NCI-H526 (cell line): ENCODE data around the gene SMAD5.

ENCODE experiments used
- DNase-seq, 2 experiments: peaks; one replicate each; lab custom pipeline; 2025; lab: John Stamatoyannopoulos, UW

The SMAD5 gene

DNA sequence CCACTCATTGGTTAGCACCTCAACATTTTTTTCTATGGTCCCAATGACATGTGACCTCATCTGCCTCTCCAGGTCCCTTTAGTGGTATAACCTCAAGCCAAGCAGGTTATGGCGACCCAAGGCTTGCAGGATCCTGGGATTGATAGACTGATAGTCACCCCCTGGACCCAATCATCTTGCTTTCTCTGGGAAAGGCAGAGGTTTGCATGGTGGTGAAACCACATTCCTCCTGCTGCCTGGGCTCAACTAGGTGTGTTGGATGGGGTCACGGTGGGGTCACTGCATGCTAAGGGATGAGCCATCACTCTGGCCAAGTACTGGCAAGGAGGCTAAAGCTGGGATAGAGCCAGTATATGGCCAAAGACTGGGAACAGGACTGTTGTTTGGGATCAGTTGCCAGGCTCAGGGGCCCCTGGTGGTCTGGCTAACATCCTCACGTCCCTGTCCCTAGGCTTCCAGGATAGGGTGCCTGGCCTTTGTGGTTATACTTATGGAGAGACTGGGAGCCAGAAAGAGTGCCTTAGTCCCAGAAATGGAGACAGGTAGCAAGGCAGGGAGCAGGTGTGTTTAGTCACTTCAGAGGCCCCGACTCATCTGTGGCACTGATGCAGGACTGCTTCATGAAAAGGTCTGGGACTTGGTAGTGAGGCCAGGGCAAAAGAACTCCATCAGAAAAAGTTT lies 65.0 kb downstream of the SMAD5 start:
- no peak for DNase-seq

DNA sequence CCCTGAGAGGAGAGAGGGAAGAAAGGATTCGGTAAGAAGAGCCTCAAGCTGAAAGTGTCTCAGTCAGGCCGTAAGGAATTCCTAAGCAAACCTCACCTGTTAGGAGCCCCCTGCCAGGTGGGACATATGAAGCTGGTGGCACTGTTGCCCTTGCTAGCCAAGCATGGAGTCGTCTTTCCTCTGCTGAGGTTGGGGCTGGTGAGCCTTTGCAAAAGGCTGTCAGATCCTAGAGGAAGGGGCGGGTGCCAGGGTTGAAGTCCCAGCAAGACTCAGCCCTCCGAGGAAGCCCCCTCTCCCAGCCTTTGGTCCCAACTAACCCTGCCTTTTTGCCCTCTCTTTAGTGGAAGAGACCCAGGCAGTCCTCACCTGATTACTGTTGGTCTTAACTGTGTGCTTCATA lies 65.8 kb downstream of the SMAD5 start:
- no peak for DNase-seq

DNA sequence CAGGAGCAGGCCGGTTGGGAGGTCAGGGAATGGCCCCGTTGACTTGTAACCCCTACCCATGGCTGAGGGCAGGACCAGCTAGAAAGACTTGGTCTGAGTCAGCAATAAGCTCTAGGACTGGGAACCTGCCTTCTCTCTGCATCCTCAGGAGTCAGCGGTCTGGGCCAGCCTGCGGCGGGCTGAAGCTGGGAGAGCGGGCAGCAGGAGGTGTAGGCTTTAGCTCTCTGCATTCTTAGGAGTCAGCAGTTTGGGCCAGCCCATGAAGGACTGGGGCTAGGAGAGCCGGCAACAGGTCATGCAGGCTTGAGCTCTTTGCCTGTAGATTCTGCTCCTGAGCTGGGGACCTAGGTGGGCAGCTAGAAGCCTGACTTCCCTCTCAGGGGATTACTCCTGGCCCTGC lies 66.8 kb downstream of the SMAD5 start:
- no peak for DNase-seq

DNA sequence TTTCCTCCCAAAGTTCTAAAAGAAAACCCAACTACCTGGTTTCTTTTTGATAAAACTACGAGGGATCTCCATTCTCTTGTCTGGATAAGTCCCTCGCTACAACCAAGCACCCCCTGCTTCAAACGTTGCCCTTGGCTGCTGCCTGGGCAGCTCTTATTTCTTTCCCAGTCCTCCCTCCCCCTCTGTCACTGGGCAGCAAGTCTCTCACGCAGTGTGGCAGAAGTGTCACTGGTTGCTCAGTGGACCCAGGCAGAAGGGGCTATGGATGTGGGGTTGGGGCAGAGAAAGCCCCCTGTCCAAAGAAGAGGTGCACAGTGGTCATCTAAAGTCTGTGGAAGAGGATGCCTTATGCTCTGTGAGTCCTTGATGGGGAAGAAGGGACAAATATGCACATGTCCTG lies 67.5 kb downstream of the SMAD5 start:
- DNase-seq = no peak

DNA sequence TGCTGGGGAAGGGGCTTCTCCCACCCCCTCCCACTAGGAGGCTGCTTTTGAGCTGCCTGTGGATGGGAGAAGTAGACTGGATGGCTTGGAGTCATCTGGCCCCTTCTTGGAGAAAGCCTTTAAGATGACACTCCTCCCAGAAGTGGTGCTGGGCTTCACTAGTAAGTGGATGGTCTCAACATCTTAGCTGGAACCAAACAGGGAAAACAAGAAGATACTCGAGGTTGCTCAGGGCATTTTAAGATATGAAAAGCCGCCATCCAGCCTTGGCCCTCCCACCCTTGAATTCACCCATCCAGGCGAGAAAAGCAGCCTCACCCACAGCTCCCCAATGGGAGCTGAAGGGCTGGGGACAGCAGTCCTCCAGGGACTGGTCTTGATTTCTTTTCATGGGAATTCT lies 68.1 kb downstream of the SMAD5 start:
- DNase-seq = no peak

DNA sequence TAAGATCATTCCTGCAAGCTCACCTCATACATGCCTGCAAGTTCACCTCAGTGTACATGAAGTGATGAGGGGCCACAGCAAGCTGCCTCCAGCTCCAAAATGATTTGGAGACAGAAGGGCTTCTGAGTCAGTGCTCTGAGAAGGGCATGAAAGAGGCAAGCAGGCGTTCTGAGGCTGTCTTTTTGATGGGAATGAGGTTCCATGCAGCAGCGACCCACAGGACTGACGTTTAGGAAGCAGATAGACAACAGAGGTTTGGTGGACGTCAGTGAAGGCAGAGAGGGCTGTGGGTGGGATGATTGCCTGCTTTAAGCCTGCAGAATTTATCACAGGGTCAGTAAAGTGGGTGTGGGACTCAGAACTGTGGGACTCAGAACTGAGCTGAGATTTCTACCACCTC lies 69.2 kb downstream of the SMAD5 start:
- no peak for DNase-seq

DNA sequence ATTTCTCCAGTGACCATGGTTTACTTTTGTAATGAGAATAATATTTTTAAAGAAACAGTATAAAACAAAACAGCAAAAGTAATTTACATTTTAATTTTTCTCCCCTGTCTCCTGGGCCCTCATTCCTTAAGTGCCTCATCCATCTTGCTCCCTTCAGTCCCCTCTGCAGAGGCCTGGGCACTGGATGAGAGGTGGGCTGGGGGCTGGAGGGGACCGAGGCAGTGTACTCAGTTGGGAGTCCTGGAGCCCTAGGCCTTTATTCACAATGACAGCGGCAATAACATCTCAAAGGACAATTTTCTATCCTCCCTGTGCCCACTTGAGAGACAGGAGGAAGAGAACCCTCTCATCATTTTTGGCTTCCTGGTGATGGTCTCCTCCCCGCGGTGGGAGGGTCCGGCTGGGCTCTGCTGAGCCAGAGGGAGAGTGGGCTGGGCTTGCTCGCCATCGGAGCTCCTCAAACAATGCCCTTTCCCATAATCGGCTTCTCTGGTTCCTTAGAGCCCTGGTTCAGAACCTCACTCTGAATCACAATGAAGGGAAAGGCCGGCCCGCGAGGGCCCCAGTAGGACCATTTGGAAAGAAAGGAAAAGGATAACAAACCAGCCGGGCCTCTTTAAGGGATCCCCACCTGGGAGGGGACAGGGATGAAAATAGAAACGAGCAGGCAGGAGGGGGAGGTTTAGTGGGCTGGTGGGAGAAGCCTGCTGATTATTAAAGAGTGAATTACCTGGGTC lies 70.0 kb downstream of the SMAD5 start:
- no peak for DNase-seq

DNA sequence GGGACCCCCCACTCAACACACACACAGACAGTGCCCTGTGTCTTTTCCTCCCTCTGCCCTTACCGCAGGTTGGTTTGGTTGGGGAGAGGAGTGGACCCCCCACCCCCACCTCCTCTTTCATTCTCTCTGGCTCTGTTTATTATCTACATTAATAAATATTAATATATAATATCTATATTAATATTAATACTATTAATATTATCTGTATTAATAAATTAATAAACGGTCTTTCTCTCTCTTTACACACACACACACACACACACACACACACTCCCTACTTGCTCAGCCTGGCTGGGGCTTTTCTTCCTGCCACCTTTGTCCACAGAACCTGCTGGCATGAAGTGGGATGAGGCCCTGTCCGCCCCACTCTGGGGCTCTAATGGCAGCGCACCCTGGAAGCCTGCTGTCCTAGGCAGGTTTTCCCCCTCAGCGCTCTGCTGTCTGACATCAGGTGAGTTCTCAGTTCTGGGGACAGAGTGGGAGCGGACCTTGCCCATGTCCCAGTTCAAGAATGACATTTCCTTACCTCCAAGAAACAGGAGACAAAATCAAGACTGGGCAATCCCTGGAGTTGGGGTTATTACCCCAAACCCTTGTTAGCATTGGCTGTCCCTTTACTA lies 70.8 kb downstream of the SMAD5 start:
- no peak for DNase-seq

DNA sequence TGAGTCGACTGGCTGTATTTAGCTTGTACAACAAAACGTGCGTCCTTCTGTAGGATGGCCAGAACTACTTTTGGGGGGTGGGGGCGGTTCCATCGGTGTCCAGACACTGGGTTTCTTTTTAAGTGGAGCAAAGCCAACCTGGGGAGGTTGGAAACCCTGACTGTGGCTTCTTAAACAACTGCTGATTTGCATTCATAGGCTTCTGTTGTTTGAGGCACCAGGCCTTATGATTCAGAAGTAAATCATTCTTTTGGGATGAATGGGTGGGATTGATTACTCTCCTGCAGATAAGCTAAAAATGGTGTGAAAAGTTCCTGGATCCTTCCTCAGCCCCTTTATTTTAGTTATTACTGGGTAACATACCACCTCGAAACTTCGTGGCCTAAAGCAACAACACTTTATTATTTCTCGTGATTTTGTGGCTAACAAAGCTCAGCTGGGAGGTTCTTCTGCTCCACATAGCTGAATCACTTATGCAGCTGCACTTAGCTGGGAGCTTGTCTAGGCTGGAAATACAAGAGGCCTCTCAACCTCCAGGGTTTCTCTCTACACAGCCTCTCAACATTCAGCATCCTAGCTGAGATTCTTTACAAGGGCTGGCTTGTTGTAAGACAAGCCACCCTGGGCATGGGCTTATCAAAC lies 72.5 kb downstream of the SMAD5 start:
- DNase-seq = no peak

DNA sequence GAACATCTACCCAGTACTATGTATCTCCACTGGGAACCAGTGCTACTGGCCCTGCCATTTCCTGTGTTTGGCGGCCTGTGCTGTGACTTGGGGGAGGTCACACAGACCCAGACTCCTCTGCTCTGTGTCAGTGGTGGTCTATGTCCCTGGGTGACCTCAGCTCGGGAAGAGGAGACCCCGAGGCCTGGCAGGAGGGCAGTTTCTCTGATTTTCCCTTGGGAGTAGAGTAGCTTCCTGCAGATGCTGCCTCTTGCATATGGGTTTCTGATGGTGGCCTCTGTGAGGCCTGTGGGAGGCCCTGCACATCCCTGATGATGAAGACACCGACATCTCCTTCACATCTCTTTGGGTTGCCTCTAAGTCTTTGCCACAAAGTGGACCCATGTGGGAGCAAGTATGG lies 73.3 kb downstream of the SMAD5 start:
- DNase-seq = no peak

DNA sequence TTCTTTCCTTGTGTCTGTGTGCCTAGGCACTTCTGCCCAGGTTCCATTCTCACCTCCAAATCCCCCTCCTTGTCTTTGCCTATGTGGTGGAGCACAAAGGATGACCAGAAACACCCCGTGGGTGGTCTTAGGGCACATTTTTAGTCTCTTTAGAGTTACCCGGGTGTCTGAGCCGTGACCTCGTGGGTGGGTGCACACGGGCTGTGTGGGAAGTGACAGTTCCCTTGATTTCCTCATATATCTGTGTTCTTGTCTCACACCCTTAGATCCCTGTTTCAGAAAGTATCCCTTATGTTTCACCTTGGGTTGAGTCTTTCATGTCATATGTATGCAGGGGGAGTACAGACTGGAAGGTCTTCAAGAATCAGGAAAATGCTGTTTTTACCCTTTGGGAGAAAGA lies 73.7 kb downstream of the SMAD5 start:
- no peak for DNase-seq

DNA sequence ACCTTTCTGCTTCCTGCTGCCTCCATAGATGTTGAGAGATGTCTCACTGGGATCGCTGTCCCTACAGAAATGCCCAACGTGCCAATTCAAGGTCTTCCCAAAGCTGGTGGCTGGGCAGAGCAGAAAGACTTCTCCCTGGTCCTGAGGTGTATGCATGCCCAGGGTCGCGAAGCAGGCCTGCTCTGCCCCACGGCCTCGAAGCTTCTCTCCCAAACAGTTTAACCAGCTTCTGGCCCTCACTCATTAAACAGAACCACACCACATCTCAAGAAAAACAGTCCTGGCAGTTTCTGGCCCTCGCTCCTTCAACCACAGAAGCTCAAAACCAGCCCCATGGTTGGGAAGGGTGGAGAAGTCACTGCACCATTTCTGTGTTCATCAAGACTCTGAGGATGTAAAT lies 75.0 kb downstream of the SMAD5 start:
- no peak for DNase-seq

DNA sequence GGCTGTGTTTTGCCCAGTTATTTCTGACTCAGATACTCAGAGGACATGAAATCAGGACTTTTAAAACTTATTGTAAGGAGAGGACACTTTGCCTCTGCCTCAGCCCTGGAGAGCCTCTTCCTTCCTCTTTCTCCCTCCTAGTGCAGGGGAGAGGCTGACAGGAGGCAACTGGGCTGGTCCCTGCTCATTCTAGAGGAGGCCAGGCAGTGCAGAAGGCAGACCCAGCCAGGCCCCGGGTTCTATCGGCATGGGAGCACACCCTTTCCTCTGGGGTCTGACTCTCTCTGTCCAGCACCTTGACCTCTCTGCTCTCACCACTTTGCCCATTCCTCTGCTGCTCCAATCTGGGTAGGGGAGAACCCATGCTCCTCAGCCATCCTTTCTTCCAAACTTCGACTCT lies 76.3 kb downstream of the SMAD5 start:
- DNase-seq = no peak

DNA sequence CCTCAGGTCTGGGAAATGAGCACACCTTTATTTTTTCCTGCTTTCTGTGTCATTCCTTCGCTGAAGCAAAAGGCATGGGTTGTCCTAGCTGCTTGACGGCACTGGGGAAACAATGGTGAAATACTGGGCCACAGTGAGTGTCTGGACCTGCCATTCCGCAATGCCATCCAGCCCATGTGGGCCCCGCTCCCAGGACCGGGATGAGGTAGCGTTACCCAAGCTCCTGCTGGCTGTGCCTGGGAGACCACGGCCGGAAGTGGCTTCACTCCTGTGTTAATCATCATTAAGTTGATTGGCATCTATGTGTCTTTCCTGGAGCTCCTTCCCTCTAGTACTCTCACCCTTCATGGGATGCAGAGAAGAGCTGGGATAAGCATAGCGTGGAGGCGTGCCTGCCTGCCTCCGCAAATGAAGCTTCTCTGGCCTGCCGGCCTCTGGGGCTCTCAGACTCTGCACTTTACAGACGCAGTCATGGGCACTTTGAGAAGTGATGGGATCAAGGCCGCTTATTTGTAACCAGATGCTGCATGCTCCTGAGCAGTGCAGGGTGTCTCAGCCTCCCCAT lies 76.8 kb downstream of the SMAD5 start:
- no peak for DNase-seq

DNA sequence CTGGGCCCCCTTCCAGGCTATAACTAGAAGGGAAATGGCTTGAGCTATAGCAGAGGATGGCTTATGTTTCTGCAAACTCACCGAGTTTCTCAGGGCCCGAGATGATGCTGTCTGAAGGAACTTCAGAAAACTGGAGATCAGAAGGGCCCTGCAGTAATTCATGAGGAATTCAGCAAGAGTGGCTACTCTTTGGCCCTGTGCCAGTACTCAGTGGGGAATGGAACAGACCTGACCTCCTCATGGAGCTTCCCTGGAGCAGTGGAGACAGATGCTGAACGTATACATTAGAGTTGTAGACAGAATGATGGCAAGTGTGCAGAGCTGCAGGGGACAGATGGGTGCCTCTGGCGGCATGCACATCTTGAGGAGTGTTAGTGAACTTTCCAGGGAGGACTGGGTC lies 77.6 kb downstream of the SMAD5 start:
- DNase-seq = no peak

DNA sequence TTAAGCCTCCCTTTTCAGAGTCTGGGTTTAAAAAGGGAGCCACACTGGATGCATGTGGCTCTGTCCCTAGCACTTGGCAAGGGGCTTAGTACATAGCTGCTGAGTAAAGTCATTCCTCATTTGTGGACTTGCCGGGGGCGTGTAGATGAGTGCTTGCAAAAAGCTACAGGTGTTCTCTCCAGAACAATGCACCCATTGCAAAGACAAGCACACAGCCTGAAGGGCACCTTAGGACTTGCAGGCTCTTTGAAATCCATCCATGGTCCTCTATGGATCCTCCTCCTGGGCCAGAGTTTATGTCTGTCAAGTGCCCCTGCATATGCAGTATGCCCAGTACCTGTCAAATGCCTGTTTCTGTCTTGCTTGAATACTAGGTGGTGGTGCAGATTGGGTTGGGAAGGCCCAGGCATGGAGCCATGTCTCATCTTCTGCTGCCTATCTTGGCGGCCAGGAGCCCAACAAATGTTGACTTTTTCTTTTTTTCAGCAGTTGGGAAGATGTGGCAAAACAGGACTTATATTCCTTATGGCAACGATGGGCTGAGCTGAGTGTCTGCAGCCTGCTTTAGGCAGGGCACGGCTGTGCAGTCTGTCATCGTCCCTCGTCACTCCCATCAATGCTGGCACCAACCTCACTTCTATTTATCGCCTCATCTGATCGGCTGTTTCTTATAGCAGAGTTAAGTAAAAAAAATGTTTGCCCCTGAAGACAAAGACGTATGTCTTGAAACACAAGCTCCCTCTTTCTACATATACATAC lies 78.8 kb downstream of the SMAD5 start:
- DNase-seq = no peak

DNA sequence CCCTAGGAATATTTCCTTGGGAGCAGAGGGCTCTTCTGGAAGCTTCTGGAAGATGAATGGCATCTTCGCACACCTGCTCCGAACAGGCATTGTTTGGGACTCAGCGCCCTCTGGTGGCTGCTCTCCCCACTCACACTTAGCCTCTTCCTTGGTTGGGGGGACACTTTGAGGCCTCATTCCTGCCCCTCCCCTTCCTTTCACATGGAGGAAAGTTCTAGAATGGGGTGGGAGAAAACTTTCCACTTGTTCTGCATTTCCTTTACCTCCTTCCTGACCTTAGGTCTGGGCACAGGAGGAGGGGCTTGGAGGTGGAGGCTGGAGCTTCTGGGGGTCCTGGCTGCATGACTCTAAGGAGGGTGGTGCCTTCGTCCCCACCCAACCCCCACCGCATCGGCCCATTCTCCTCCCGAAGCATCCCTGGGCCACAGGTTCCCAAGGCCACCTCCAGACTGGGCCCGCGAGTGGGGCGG lies 79.6 kb downstream of the SMAD5 start:
- peak in 1 of 2 experiments; percentile 49 for DNase-seq

DNA sequence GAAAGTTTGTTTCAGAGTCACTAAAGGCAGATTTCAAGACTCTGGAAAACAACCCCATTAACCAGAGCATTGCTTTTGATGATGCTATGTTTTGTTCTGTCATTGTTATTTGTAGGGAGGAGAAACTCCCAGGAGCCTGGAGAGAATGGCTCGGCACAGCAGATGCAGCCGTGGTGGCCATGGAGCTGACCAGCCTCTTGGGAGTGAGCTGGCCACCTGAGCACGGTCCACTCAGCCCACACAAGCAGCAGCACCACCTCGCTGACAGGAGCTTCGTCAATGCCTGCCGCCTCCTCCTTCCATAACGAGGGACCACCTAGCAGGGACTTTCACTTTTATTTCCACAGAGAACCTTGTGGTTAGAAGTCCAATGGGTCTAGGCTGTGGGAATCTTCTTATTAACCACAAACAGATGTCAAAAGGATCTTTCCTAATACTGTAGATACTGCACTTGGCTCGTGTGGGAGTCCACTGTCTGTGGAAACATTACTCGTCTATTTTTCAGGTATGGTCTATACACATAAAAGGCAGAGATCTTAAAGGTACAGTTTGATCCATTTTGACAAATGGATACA lies 81.4 kb downstream of the SMAD5 start:
- no peak for DNase-seq

DNA sequence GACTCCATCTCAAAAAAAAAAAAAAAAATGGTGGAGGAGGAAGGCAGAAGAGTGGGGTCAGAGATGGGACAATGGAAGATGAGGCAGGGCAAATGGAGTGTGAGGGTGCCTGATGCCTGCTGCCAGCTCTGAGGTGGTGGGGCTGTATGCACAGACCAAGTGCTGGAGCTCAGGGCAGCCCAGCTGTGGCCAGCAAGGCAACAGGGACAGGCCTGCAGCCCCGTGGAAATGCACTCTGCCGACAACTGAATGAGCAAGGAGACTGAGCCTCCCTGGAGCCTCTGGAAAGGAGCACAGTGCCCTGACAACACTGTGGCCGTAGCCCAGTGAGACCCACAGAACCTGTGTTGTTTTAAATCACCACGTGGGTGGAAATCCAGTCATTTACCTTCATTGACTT lies 83.2 kb downstream of the SMAD5 start:
- DNase-seq = no peak

DNA sequence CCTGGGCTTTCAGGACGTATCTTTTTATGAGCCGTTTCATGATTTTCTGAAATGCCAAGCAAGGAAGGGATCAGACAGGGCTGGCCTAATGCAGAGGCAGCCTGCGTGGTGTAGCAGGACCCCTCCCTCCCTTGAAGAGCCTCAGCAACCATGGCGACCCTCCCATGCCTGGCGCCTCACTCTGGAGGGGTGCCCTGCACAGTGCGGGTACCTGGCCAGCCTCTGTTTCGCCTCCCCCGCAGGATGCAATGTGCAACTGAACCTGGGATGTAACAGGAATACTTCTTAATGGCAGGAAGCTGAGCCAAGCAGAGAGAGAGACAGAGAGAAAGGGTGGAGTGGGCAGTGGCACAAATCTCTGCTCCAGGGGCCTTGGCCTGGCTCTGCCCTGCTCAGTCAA lies 83.6 kb downstream of the SMAD5 start:
- no peak for DNase-seq

DNA sequence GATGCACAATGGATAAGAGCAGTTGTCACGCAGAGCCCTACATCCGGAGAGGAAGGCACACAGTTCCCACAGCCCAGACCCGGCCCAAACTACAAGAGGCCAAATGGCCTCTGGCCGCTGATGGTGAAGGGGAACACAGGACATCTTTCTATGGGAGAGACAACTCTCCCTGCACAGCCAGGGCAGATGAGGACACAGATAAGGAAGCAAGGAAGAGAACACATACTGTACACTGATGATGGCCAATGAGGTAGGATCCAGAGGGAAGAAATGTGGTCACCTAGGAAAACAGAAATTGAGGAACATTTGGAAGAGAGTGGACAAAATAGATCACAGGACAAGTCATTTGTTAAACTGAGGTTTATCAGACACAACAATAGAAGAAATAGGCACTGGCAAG lies 88.7 kb downstream of the SMAD5 start:
- DNase-seq = no peak
